Mononuclear cell (primary cell): ENCODE measurements around the gene HOXB5. TPM values are rescaled to one million over a fixed set of nuclear protein-coding genes. Genes with fewer than 3 reads are reported as not detected.

Source experiments
- H3K27me3 ChIP-seq: 2 replicates; pipeline ENCODE4 v1.6.0; 2011; ENCODE audit warnings: low read length, control low read depth; ENCODE audit not compliant: insufficient read depth
- H3K4me1 ChIP-seq: 2 replicates; pipeline ENCODE4 v1.5.1; 2011; ENCODE audit warnings: mild to moderate bottlenecking, low read length, control low read depth; ENCODE audit not compliant: insufficient read depth
- H3K4me3 ChIP-seq: 2 replicates; pipeline ENCODE4 v1.5.1; 2011; ENCODE audit warnings: mild to moderate bottlenecking, low read length, moderate library complexity
- H3K9me3 ChIP-seq: 2 replicates; pipeline ENCODE4 v1.5.1; 2011; ENCODE audit warnings: low read depth, mild to moderate bottlenecking, control low read depth, low read length
- total RNA-seq: library from RNA; depleted of rRNA; stranded (reverse); fragments of >200 nt; gene quantifications from one replicate; pipeline ENCODE4 v1.2.3, GENCODE V29; 2012

The HOXB5 gene
- total RNA-seq, 1 donor, result not detected

- H3K27me3 ChIP-seq, result peaks cover 96% of the 10 kb centered on the region
- no peak overlapping the region for H3K4me3 ChIP-seq
- H3K4me1 ChIP-seq, result peaks cover 42% of the 10 kb centered on the region
- H3K9me3 ChIP-seq, result no peaks in the 10 kb centered on the region
These were observed 410 bp upstream of the HOXB5 start for GRCh38 chr17:48593840-48594537.

GRCh38 chr17:48592577-48592976, 1.0 kb downstream of the HOXB5 start:
- Histone ChIP-seq H3K9me3 (no peaks in the 10 kb centered on the region), H3K27me3 (peaks cover 96% of the 10 kb centered on the region), H3K4me3 (no peak overlapping the region), H3K4me1 (peaks cover 36% of the 10 kb centered on the region)

GRCh38 chr17:48592057-48592514, 1.5 kb downstream of the HOXB5 start:
- Histone ChIP-seq H3K27me3 (peaks cover 96% of the 10 kb centered on the region), H3K4me1 (peaks cover 36% of the 10 kb centered on the region), H3K9me3 (no peaks in the 10 kb centered on the region), H3K4me3 (no peak overlapping the region)

GRCh38 chr17:48591255-48592056, 2.1 kb downstream of the HOXB5 start:
- H3K9me3 ChIP-seq, result no peaks in the 10 kb centered on the region
- H3K4me1 ChIP-seq, result peaks cover 35% of the 10 kb centered on the region
- no peak overlapping the region for H3K4me3 ChIP-seq
- H3K27me3 ChIP-seq, result peaks cover 96% of the 10 kb centered on the region

DNA sequence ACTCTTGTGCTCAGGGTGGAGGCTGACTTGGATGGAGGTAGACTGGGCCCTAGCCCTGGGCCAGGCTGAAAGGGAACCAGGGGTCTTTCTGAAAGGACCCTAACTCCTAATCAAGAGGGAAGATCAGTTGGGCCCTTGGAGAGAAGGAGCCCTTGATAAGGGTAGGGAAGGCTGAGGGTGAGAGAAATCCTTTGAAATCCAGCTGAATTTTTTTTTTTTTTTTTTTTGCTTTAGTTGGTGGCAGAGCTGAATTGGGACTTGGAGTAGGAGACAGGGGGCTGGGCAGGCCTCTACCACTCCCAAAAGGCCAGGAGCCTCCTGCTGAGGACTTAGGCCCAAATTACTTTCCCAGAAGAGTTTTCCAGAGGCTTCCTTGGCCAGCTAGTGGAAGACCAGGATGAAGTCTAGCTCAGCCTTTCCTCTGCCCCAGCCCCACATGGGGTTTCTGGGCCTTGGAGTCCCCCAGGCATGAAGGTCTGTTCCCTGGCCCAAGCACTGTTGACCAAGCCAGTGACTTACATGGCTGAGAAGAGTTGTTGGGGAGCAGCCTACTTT, 2.9 kb downstream of the HOXB5 start:
- Histone ChIP-seq H3K4me3 (no peak overlapping the region), H3K27me3 (peaks cover 96% of the 10 kb centered on the region), H3K9me3 (no peaks in the 10 kb centered on the region), H3K4me1 (peaks cover 37% of the 10 kb centered on the region)

DNA sequence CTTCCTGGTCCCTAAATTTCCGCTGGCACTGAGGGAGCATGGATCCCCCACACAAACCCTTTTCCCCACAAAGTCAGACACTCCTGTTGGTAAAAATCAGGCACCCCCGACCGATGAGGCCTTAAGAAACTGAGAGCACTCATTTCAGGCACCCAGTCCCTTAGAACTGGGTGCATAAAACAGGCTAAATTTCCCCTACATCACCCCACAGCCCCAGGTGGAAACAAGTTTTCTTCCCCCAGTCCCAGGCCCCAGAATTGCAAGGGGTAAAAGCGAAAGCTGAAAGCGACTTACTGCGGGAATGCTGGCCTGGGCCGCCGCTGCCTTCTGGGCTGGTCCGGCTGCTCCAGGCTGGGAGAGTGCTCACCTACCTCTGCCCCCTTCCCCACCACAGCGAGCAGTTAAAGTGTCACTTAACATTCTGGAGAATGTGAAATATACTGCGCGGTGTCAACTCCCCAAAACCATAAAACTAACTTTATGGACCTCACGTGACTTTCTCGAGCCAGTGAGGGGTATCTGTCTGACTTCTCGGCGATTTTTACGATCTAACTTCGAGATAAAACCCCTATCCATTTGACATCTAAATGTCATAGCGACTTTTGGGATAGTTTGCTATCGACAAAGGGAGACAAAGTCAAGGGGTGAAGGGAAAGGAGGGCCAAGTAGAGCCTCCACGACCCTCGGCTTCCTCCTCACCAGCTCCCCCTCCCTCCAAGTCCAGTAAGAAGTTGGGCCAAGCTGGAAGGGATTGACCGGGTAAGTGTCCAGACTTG, 3.6 kb downstream of the HOXB5 start, which contains the start of gene HOXB3:
HOXB3 (minus strand) TSS at position 411 of the 776 bp plus-strand sequence. CDS start 37,767 bp downstream, outside the sequence.
- Histone ChIP-seq H3K4me3 (no peak within 1 kb of the TSS), H3K9me3 (no peaks in the 10 kb centered on the region), H3K27me3 (peaks cover 94% of the 10 kb centered on the region), H3K4me1 (peaks cover 43% of the 10 kb centered on the region)

- no peak overlapping the region for H3K4me3 ChIP-seq
- peaks cover 92% of the 10 kb centered on the region for H3K27me3 ChIP-seq
- H3K4me1 ChIP-seq, result peaks cover 45% of the 10 kb centered on the region
- H3K9me3 ChIP-seq, result no peaks in the 10 kb centered on the region
These were observed 4.3 kb downstream of the HOXB5 start for GRCh38 chr17:48589060-48589830.

GRCh38 chr17:48588528-48588927, 5.1 kb downstream of the HOXB5 start:
- H3K4me3 ChIP-seq, result no peak overlapping the region
- no peaks in the 10 kb centered on the region for H3K9me3 ChIP-seq
- H3K4me1 ChIP-seq, result peaks cover 40% of the 10 kb centered on the region
- H3K27me3 ChIP-seq, result peaks cover 94% of the 10 kb centered on the region

- no peaks in the 10 kb centered on the region for H3K9me3 ChIP-seq
- H3K4me1 ChIP-seq, result peaks cover 35% of the 10 kb centered on the region
- H3K4me3 ChIP-seq, result no peak overlapping the region
- peaks cover 94% of the 10 kb centered on the region for H3K27me3 ChIP-seq
These were observed 5.5 kb downstream of the HOXB5 start for GRCh38 chr17:48588074-48588415.

GRCh38 chr17:48587276-48588073, 6.1 kb downstream of the HOXB5 start:
- H3K4me3 ChIP-seq, result no peak overlapping the region
- H3K9me3 ChIP-seq, result no peaks in the 10 kb centered on the region
- peaks cover 94% of the 10 kb centered on the region for H3K27me3 ChIP-seq
- H3K4me1 ChIP-seq, result peaks cover 32% of the 10 kb centered on the region

GRCh38 chr17:48586355-48587258, 7.0 kb downstream of the HOXB5 start:
- Histone ChIP-seq H3K4me1 (peaks cover 40% of the 10 kb centered on the region), H3K9me3 (no peaks in the 10 kb centered on the region), H3K4me3 (peak overlapping the region; percentile 48), H3K27me3 (peaks cover 96% of the 10 kb centered on the region)

DNA sequence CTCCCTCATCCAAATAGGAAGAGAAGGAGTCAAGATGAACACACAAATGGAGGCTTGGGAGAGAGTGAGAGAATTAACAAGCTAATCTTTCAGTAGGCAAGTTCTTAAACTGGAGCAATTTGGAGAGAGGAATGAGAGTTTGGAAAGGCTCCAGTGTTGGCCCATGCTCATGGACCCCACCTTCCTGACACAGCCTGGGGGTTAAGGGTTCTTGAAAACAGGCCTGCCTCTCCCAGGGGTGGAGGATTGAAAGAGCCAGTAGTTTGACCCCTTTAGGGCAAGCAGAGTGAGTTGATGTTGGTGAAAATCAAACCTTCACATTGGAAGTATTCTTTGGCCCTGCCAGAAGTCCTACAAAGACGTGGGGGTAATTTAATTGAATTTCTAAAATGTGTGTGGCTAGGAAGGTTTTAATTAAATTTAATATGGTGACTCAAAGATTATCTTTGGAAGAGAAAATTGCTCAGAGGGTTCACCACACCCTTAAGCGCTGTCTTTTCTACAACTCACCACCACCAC, 9.3 kb downstream of the HOXB5 start:
- peaks cover 45% of the 10 kb centered on the region for H3K4me1 ChIP-seq
- peaks cover 96% of the 10 kb centered on the region for H3K27me3 ChIP-seq

More for the DNA sequence above, 9.3 kb downstream of the HOXB5 start:
- H3K4me3 ChIP-seq, result no peak overlapping the region
- H3K9me3 ChIP-seq, result no peaks in the 10 kb centered on the region
